Natural killer cell (primary cell): Measurements from ENCODE around the gene SORBS1. TPM values are rescaled to one million over a fixed set of nuclear protein-coding genes. Genes with fewer than 3 reads are reported as not detected.

ENCODE experiments used
- ATAC-seq, 3 donors: fragments of 150-1000 bp in 2 of 3; fragments of 200-7000 bp in 1 of 3; cut with Tn5 transposase; 1 replicate in 1 of 3; 2 replicates in 2 of 3; pipeline ENCODE4 v1.10.0; 2021; ENCODE audit warnings: mild to moderate bottlenecking in 2 of 3, moderate library complexity in 2 of 3
- DNase-seq, 2 donors: peaks; one replicate each; pipeline versions ENCODE4 v3.0.0 to v3.0.0-alpha.2; 2013 to 2021; ENCODE audit warnings: mixed read lengths in 1 of 2
- H3K27ac ChIP-seq: one replicate; pipeline ENCODE4 v1.5.1; 2013; ENCODE audit warnings: mild to moderate bottlenecking, low read length
- H3K27me3 ChIP-seq: one replicate; pipeline ENCODE4 v1.6.1; 2013; ENCODE audit warnings: low read length; ENCODE audit not compliant: control insufficient read depth, insufficient read depth
- H3K36me3 ChIP-seq: one replicate; pipeline ENCODE4 v1.6.1; 2013; ENCODE audit warnings: low read length; ENCODE audit not compliant: control insufficient read depth, insufficient read depth
- H3K4me1 ChIP-seq: one replicate; pipeline ENCODE4 v1.6.1; 2013; ENCODE audit warnings: low read length; ENCODE audit not compliant: control insufficient read depth, insufficient read depth
- H3K4me3 ChIP-seq: one replicate; pipeline ENCODE4 v1.5.1; 2013; ENCODE audit warnings: low read length
- H3K9me3 ChIP-seq: one replicate; pipeline ENCODE4 v1.6.1; 2013; ENCODE audit warnings: low read length; ENCODE audit not compliant: control insufficient read depth, insufficient read depth
- H3K27ac Mint-ChIP-seq, 2 donors: one replicate each; pipeline ENCODE4 v1.8.0; 2022; ENCODE audit warnings: mild to moderate bottlenecking in 2 of 2, mixed read lengths in 2 of 2, moderate library complexity in 1 of 2
- H3K27me3 Mint-ChIP-seq, 2 donors: one replicate each; pipeline ENCODE4 v1.8.0; 2022; ENCODE audit warnings: low read depth in 2 of 2, mixed read lengths in 2 of 2
- H3K36me3 Mint-ChIP-seq: one replicate; pipeline ENCODE4 v1.8.0; 2022; ENCODE audit warnings: mixed read lengths
- H3K4me1 Mint-ChIP-seq, 2 donors: one replicate each; pipeline ENCODE4 v1.8.0; 2022; ENCODE audit warnings: mixed read lengths in 2 of 2
- H3K4me3 Mint-ChIP-seq: one replicate; pipeline ENCODE4 v1.8.0; 2022; ENCODE audit warnings: mild to moderate bottlenecking, moderate library complexity, mixed read lengths
- H3K9me3 Mint-ChIP-seq, 2 donors: one replicate each; pipeline ENCODE4 v1.8.0; 2022; ENCODE audit warnings: mixed read lengths in 2 of 2
- WGBS: methylation state at CpG from one replicate; pipeline ENCODE4 v1.1.7; 2013; ENCODE audit warnings: missing lambda C conversion rate; ENCODE audit not compliant: insufficient coverage; 5-methylcytosine and 5-hydroxymethylcytosine counted together
- intact Hi-C: fragments of 100-400 bp; cut with micrococcal nuclease; formaldehyde crosslinking; loops from one replicate; pipeline ENCODE4 v1.14.2; 2022
- total RNA-seq, 4 donors: library from RNA; stranded (reverse); fragments of 120-200 nt in 1 of 4; gene quantifications; one replicate each; pipeline versions ENCODE4 v1.2.3 to v1.2.4, GENCODE V29; 2013 to 2022
- TF ChIP-seq, protein P1 (sequence below): fragments of 200-600 bp; IDR thresholded peaks from one replicate; pipeline ENCODE4 v1.8.0; 2022; ENCODE audit warnings: antibody characterized with exemption

Gene SORBS1
- total RNA-seq, 3 donors from 2014 or later (not counting 1 experiment from before 2014, with no cell fraction given): 2.4 to 5.4 (median 2.8) TPM

DNA sequence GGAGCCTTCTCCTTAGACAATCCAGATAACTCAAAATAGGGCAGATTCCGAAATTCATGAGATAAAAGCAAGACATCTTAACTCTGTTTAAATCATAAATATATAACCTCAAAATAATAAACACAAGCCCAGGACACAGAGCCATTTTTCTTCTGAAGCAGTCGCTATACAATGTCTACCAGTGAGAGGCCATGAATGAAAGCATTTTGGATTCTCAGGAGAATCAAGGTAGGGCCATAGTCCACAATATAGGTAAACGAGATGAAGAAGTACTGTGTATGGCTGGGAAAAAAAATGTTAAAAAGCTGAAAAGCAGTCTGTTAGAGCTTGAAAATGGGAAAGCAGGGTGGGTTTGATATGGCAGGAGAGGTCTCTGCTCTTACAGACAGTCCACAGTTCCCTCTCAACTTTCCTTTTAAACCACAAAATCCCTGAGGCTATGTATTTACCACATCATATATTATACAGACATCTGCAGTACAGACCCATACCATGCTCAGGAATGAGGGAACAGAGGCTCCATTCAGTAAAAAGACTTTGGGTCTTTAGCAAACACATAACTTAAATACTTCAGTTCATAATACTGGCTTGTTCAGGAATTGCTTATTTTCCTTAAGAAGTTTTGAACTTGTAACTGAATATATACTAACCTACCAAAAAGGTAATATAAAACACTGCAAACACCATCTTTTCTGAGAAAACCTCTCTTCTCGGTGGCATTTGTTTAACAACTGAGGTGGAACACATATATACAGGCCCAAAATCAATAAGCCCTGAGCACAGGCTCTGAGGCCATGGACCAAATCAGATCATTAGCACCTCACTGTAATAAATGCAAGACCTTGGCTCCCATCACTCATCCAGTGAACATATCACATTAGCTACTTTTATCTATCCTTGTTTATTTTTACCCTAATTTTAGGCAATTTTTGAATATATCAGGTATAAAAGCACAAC lies 109.3 kb downstream of the SORBS1 start:
- 80% methylated on average over 4 of the region's 4 CpGs for WGBS
- peaks cover 5 to 16% of the 10 kb centered on the region in 2 donors for H3K27me3 Mint-ChIP-seq
- no peak overlapping the region for H3K4me3 ChIP-seq
- no peak overlapping the region for H3K27ac Mint-ChIP-seq
- no peaks in the 10 kb centered on the region for H3K9me3 ChIP-seq
- TF ChIP-seq, protein P1, sequence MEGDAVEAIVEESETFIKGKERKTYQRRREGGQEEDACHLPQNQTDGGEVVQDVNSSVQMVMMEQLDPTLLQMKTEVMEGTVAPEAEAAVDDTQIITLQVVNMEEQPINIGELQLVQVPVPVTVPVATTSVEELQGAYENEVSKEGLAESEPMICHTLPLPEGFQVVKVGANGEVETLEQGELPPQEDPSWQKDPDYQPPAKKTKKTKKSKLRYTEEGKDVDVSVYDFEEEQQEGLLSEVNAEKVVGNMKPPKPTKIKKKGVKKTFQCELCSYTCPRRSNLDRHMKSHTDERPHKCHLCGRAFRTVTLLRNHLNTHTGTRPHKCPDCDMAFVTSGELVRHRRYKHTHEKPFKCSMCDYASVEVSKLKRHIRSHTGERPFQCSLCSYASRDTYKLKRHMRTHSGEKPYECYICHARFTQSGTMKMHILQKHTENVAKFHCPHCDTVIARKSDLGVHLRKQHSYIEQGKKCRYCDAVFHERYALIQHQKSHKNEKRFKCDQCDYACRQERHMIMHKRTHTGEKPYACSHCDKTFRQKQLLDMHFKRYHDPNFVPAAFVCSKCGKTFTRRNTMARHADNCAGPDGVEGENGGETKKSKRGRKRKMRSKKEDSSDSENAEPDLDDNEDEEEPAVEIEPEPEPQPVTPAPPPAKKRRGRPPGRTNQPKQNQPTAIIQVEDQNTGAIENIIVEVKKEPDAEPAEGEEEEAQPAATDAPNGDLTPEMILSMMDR: no peak
- H3K4me1 ChIP-seq: no peaks in the 10 kb centered on the region
- ATAC-seq: no peak
- H3K36me3 Mint-ChIP-seq: no peaks in the 10 kb centered on the region
- no peaks in the 10 kb centered on the region for H3K36me3 ChIP-seq
- no peak for DNase-seq
- no peaks in the 10 kb centered on the region for H3K9me3 Mint-ChIP-seq
- no peaks in the 10 kb centered on the region for H3K4me1 Mint-ChIP-seq
- H3K4me3 Mint-ChIP-seq: no peak overlapping the region
- no peaks in the 10 kb centered on the region for H3K27me3 ChIP-seq
- intact Hi-C loops: no loop called here
- H3K27ac ChIP-seq: no peak overlapping the region

DNA sequence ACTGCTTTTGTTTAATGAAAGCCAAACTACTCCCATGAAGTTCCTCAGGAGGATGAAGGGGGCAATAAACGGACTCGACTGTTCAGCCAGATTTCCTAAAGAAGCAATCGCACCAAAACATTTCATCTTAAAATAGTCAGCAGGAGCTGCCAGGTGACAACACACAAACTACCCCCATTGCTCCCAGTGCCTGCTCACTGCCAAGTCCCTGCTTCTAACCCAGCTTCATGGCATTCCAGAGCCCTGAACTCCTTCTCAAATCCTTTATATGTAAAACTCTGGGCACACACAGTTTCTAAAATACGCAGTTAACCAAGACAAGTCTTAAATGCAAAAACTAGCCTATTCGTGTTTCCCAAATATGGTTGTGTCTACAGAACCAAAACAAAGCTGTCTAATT lies 110.0 kb downstream of the SORBS1 start:
- no peaks in the 10 kb centered on the region for H3K27me3 ChIP-seq
- H3K36me3 ChIP-seq: no peaks in the 10 kb centered on the region
- Mint-ChIP-seq H3K4me1 (peaks cover 0 to under 1% of the 10 kb centered on the region in 2 donors), H3K9me3 (no peaks in the 10 kb centered on the region), H3K27me3 (peaks cover 5 to 14% of the 10 kb centered on the region in 2 donors), H3K36me3 (no peaks in the 10 kb centered on the region), H3K27ac (no peak overlapping the region), H3K4me3 (no peak overlapping the region)
- no peaks in the 10 kb centered on the region for H3K4me1 ChIP-seq
- H3K4me3 ChIP-seq: no peak overlapping the region
- TF ChIP-seq, protein P1: no peak
- no peak overlapping the region for H3K27ac ChIP-seq
- no peak for DNase-seq
- no peaks in the 10 kb centered on the region for H3K9me3 ChIP-seq
- intact Hi-C loops: no loop called here
- 78% methylated on average over 5 of the region's 5 CpGs for WGBS
- no peak for ATAC-seq

DNA sequence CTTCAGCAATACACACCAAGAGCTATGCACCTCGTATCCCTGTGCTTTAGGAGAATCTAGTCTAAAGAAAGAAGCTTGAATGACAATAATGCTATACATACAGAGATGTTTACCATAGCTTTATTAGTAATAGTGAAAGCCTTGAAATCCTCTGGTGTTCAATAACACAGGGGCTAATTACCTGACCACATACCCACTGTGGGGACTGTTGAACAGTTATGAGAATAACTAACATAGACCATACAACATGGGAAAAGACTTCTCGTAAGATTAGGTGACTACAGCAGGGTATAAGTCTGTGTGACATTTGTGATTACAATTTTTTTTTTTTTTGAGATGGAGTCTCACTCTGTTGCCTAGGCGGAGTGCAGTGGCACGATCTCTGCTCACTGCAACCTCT lies 111.0 kb downstream of the SORBS1 start:
- Mint-ChIP-seq H3K4me1 (peaks cover 0 to 5% of the 10 kb centered on the region in 2 donors), H3K9me3 (no peaks in the 10 kb centered on the region), H3K4me3 (no peak overlapping the region), H3K27me3 (peaks cover 6 to 14% of the 10 kb centered on the region in 2 donors), H3K36me3 (no peaks in the 10 kb centered on the region), H3K27ac (no peak overlapping the region)
- Histone ChIP-seq H3K36me3 (no peaks in the 10 kb centered on the region), H3K4me1 (no peaks in the 10 kb centered on the region), H3K9me3 (no peaks in the 10 kb centered on the region), H3K4me3 (no peak overlapping the region), H3K27me3 (peaks cover 4% of the 10 kb centered on the region), H3K27ac (no peak overlapping the region)
- intact Hi-C loops: no loop called here
- no peak for DNase-seq
- ATAC-seq: no peak
- 92% methylated on average over 2 of the region's 4 CpGs for WGBS
- TF ChIP-seq, protein P1: no peak
